HepG2 (cell line): Measurements from ENCODE around the gene RYR2. TPM values are rescaled to one million over a fixed set of nuclear protein-coding genes. Genes with fewer than 3 reads are reported as not detected.
A peak's percentile ranks its signal among the peaks of the same experiment; 100 is the strongest.

Experiments
- ATAC-seq: fragments of 200-7000 bp; cut with Tn5 transposase; 3 replicates; pipeline ENCODE4 v1.9.1; 2020; ENCODE audit warnings: mild to moderate bottlenecking, moderate library complexity
- BruUV-seq: library from RNA; stranded (reverse); fragments of 400-500 nt; replicated peaks from 2 replicates; lab custom pipeline; 2021; lab: Mats Ljungman, UMichigan
- CTCF ChIA-PET: fragments of 300-600 bp; formaldehyde crosslinking; extraction: SDS; loops from one replicate; lab custom pipeline; 2021; ENCODE audit warnings: low total read pairs, inconsistent platforms, low intra/inter-chr PET ratio; lab: Yijun Ruan, JAX
- POLR2A ChIA-PET: fragments of 350-600 bp; sonication (Branson Sonifier 250); formaldehyde crosslinking; loops from one replicate; lab custom pipeline; 2020; ENCODE audit warnings: antibody characterized with exemption, inconsistent platforms; lab: Yijun Ruan, JAX
- DNase-seq: peaks from one replicate; pipeline ENCODE4 v3.0.0-alpha.2; 2015; ENCODE audit warnings: low spot score
- FAIRE-seq: peaks from 3 replicates; lab custom pipeline; 2011; peaks lifted over from hg19 to GRCh38; lab: Jason Lieb, UNC
- H2AFZ ChIP-seq: one replicate; pipeline ENCODE4 v1.6.1; 2011; ENCODE audit warnings: low read length, inconsistent platforms
- H3K27ac ChIP-seq: fragments of 300-600 bp; 3 replicates; pipeline ENCODE4 v1.8.0; 2011; ENCODE audit warnings: mixed run types, mild to moderate bottlenecking, mixed read lengths, low read length, inconsistent platforms; ENCODE audit not compliant: insufficient read depth; ENCODE audit errors: extremely low read length
- H3K27me3 ChIP-seq, 2 experiments: fragments of 200-600 bp in 1 of 2; 2 replicates in 1 of 2; 3 replicates in 1 of 2; pipeline versions ENCODE4 v1.6.0 to v1.8.0; 2011; ENCODE audit warnings: low read length in 2 of 2, mild to moderate bottlenecking in 2 of 2, moderate library complexity in 2 of 2, inconsistent platforms in 1 of 2; ENCODE audit not compliant: insufficient read depth in 2 of 2, control insufficient read depth in 1 of 2
- H3K36me3 ChIP-seq, 2 experiments: fragments of 200-600 bp in 1 of 2; replicated peaks in 1 of 2; 2 replicates in 1 of 2; 3 replicates in 1 of 2; pipeline versions ENCODE4 v1.5.1 to v1.8.0; 2011; ENCODE audit warnings: low read length in 2 of 2, inconsistent platforms in 1 of 2; ENCODE audit not compliant: insufficient read depth in 2 of 2, control insufficient read depth in 1 of 2
- H3K4me1 ChIP-seq: 2 replicates; pipeline ENCODE4 v1.5.1; 2012; ENCODE audit warnings: low read length, inconsistent platforms; ENCODE audit not compliant: insufficient read depth
- H3K4me2 ChIP-seq: 2 replicates; pipeline ENCODE4 v1.6.0; 2011; ENCODE audit warnings: low read depth, low read length, inconsistent platforms
- H3K4me3 ChIP-seq, 3 experiments: fragments of 200-600 bp in 1 of 3; sonication (generic), shearing (Covaris generic) in 1 of 3; replicated peaks in 1 of 3; 2 replicates each; pipeline ENCODE4 v1.5.1; 2011 to 2016; ENCODE audit warnings: low read length in 3 of 3, inconsistent platforms in 2 of 3, low read depth in 2 of 3, mild to moderate bottlenecking in 2 of 3, control low read depth in 1 of 3, mixed read lengths in 1 of 3; ENCODE audit not compliant: insufficient read depth in 1 of 3
- H3K79me2 ChIP-seq: one replicate; pipeline ENCODE4 v1.6.1; 2011; ENCODE audit warnings: low read length, inconsistent platforms; ENCODE audit not compliant: insufficient read depth
- H3K9ac ChIP-seq: 2 replicates; pipeline ENCODE4 v1.6.0; 2011; ENCODE audit warnings: mild to moderate bottlenecking, low read depth, low read length, inconsistent platforms; ENCODE audit not compliant: insufficient read depth
- H3K9me3 ChIP-seq: 2 replicates; pipeline ENCODE4 v1.5.1; 2012; ENCODE audit warnings: mild to moderate bottlenecking, low read length
- H4K20me1 ChIP-seq: 2 replicates; pipeline ENCODE4 v1.6.0; 2011; ENCODE audit warnings: inconsistent platforms, mild to moderate bottlenecking, low read length, moderate library complexity; ENCODE audit not compliant: insufficient read depth
- ATF7 ChIP-seq, 2 experiments: fragments of 450-650 bp in 1 of 2; sonication (generic) in 1 of 2; formaldehyde crosslinking in 1 of 2; IDR thresholded peaks; 2 replicates each; pipeline versions ENCODE4 v1.4.0 to v1.6.1; 2016 to 2020; ENCODE audit warnings: antibody characterized with exemption in 1 of 2, mild to moderate bottlenecking in 1 of 2, missing genetic modification reagents in 1 of 2
- CREB1 ChIP-seq, 2 experiments: fragments of 450-650 bp in 1 of 2; IDR thresholded peaks; 2 replicates each; pipeline ENCODE4 v1.6.1; 2016 to 2017; ENCODE audit warnings: control low read depth in 1 of 2, mild to moderate bottlenecking in 1 of 2, missing compliant biosample characterization in 1 of 2, missing genetic modification characterization in 1 of 2
- MAFK ChIP-seq, 2 experiments: IDR thresholded peaks in 1 of 2; conservative IDR thresholded peaks in 1 of 2; 2 replicates each; pipeline ENCODE4 v1.6.1; 2011; ENCODE audit warnings: improper control_type of control experiment in 2 of 2, low read length in 2 of 2
- ZNF460 ChIP-seq: sonication (generic); formaldehyde crosslinking; IDR thresholded peaks from 2 replicates; pipeline ENCODE4 v1.5.1; 2020; ENCODE audit warnings: missing genetic modification reagents, mild to moderate bottlenecking, borderline replicate concordance
- ZNF7 ChIP-seq: IDR thresholded peaks from 2 replicates; pipeline ENCODE4 v1.6.1; 2016; ENCODE audit warnings: missing biosample characterization, missing genetic modification reagents
- ZSCAN29 ChIP-seq: sonication (generic); formaldehyde crosslinking; conservative IDR thresholded peaks from 2 replicates; pipeline ENCODE4 v1.4.0; 2020; ENCODE audit warnings: mild to moderate bottlenecking, missing genetic modification reagents
- WGBS: methylation state at CpG from one replicate; pipeline ENCODE4 v1.1.6; 2017; ENCODE audit warnings: low lambda C conversion rate; 5-methylcytosine and 5-hydroxymethylcytosine counted together
- in situ Hi-C: cut with HindIII; loops from 2 replicates; pipeline ENCODE4 v1.10.0; 2017; ENCODE audit warnings: low pct_unique_long_range_greater_than_20kb; ENCODE audit not compliant: extremely low pct_ligation_motif_present
- intact Hi-C: fragments of 100-400 bp; cut with micrococcal nuclease; formaldehyde crosslinking; loops from one replicate; pipeline ENCODE4 v1.10.0; 2022; ENCODE audit not compliant: unreplicated experiment
- polyA plus RNA-seq, 8 experiments: library from polyadenylated mRNA; depleted of rRNA in 3 of 8; stranded (reverse) in 7 of 8; unstranded in 1 of 8; fragments of >200 nt; fragmentation: Illumina TruSeq in 4 of 8; extraction: Trizol in 4 of 8; gene quantifications; 2 replicates each; pipeline versions ENCODE4 v1.2.1 to v1.2.3, GENCODE V29; 2011 to 2016; ENCODE audit warnings: low read depth in 4 of 8, missing spikeins in 1 of 8, mixed read lengths in 1 of 8; ENCODE audit not compliant: insufficient read depth in 1 of 8
- total RNA-seq, 5 experiments: library from RNA; depleted of rRNA; stranded (reverse); fragments of >200 nt; fragmentation: Illumina TruSeq; extraction: Trizol; gene quantifications; 2 replicates each; pipeline ENCODE4 v1.2.3, GENCODE V29; 2016; ENCODE audit warnings: low read depth in 1 of 5

Gene RYR2
- total and polyA plus RNA-seq, 2 of the 13 experiments (the other 11 are each of a cell fraction or from before 2014, with no cell fraction given) = not detected

GRCh38 chr1:237804516-237804915 lies 762.5 kb downstream of the RYR2 start:
- Histone ChIP-seq H3K27ac (no peak overlapping the region), H3K4me3 (no peak overlapping the region), H3K4me2 (no peak overlapping the region), H3K9ac (no peak overlapping the region), H3K9me3 (no peaks in the 10 kb centered on the region), H3K4me1 (no peaks in the 10 kb centered on the region), H3K36me3 (no peaks in the 10 kb centered on the region), H3K27me3 (no peaks in the 10 kb centered on the region), H3K79me2 (no peaks in the 10 kb centered on the region), H4K20me1 (no peaks in the 10 kb centered on the region), H2AFZ (no peak overlapping the region)
- ChIA-PET POLR2A (no interaction called here), CTCF (no interaction called here)
- FAIRE-seq (no peak), ATAC-seq (no peak)
- 14% methylated on average over 3 of the region's 3 CpGs for WGBS
- in situ Hi-C loops (no loop called here), intact Hi-C loops (no loop called here)
- no TSS peak for BruUV-seq
- TF ChIP-seq CREB1 (IDR thresholded peaks at IDR 0.05) (peak; percentile 93), CREB1 (CRISPR knock-in tag; IDR thresholded peaks at IDR 0.05) (no peak), ZSCAN29 (CRISPR knock-in tag) (no peak), ATF7 (IDR thresholded peaks at IDR 0.05) (peak; percentile 62), ATF7 (CRISPR knock-in tag; IDR thresholded peaks at IDR 0.05) (no peak), ZNF7 (CRISPR knock-in tag) (no peak)
- TF ChIP-seq, all 625 proteins: peak for 2
- no peak for DNase-seq

GRCh38 chr1:237809099-237809498 lies 767.1 kb downstream of the RYR2 start:
- Histone ChIP-seq H3K79me2 (no peaks in the 10 kb centered on the region), H2AFZ (no peak overlapping the region), H3K4me2 (no peak overlapping the region), H3K9ac (no peak overlapping the region), H3K4me1 (no peaks in the 10 kb centered on the region), H3K27me3 (no peaks in the 10 kb centered on the region), H4K20me1 (no peaks in the 10 kb centered on the region), H3K36me3 (no peaks in the 10 kb centered on the region), H3K9me3 (no peaks in the 10 kb centered on the region), H3K27ac (no peak overlapping the region), H3K4me3 (no peak overlapping the region)
- no peak for ATAC-seq
- peak in 1 of 2 experiments; percentile 44; a peak in 2 of 4 replicates for TF ChIP-seq MAFK (conservative IDR thresholded peaks at IDR 0.05 in 1 of 2, IDR thresholded peaks at IDR 0.05 in 1 of 2; ENCODE audit: low read length in 2 of 2)
- no peak for TF ChIP-seq ZNF460 (CRISPR knock-in tag)
- ChIA-PET CTCF (no interaction called here), POLR2A (no interaction called here)
- intact Hi-C loops = no loop called here
- in situ Hi-C loops = no loop called here
- DNase-seq = no peak
- no TSS peak for BruUV-seq
- no peak for FAIRE-seq
- WGBS = 0% methylated on average over 2 of the region's 2 CpGs
